HEK293T (cell line): ENCODE data around the gene SAXO1.
"Not testable (repeated sequence)": the region's sequence is repeated elsewhere in the genome, so short reads cannot be mapped to it uniquely, and the experiment has no call there.

Experiments used
- CTCF ChIA-PET: fragments of 350-600 bp; formaldehyde crosslinking; extraction: SDS; loops from one replicate; lab custom pipeline; 2021; ENCODE audit warnings: antibody characterized with exemption, inconsistent platforms; lab: Yijun Ruan, JAX
- POLR2A ChIA-PET: fragments of 350-600 bp; formaldehyde crosslinking; extraction: SDS; loops from one replicate; lab custom pipeline; 2020; ENCODE audit warnings: antibody characterized with exemption, inconsistent platforms; lab: Yijun Ruan, JAX
- DNase-seq: peaks from one replicate; pipeline ENCODE4 v3.0.0; 2012; ENCODE audit warnings: mixed read lengths; ENCODE audit errors: extremely low spot score
- ARNT ChIP-seq: fragments of 450-650 bp; IDR thresholded peaks from 2 replicates; pipeline ENCODE4 v1.6.1; 2017; ENCODE audit warnings: mild to moderate bottlenecking
- BHLHE40 ChIP-seq: fragments of 450-650 bp; IDR thresholded peaks from 2 replicates; pipeline ENCODE4 v1.6.1; 2016; ENCODE audit warnings: mild to moderate bottlenecking, moderate library complexity, borderline replicate concordance
- CTBP1 ChIP-seq: fragments of 450-650 bp; IDR thresholded peaks from 2 replicates; pipeline ENCODE4 v1.6.1; 2016; ENCODE audit warnings: borderline replicate concordance
- ELF4 ChIP-seq: fragments of 450-650 bp; IDR thresholded peaks from 2 replicates; pipeline ENCODE4 v1.6.1; 2017; ENCODE audit warnings: antibody characterized with exemption
- FOXA1 ChIP-seq: fragments of 450-650 bp; IDR thresholded peaks from 2 replicates; pipeline ENCODE4 v1.6.1; 2016; ENCODE audit warnings: mild to moderate bottlenecking
- FOXK2 ChIP-seq: fragments of 450-650 bp; IDR thresholded peaks from 2 replicates; pipeline ENCODE4 v1.6.1; 2016; ENCODE audit warnings: mild to moderate bottlenecking
- FOXM1 ChIP-seq: fragments of 450-650 bp; IDR thresholded peaks from 2 replicates; pipeline ENCODE4 v1.6.1; 2017; ENCODE audit warnings: mild to moderate bottlenecking, borderline replicate concordance
- HDGF ChIP-seq: fragments of 450-650 bp; IDR thresholded peaks from 2 replicates; pipeline ENCODE4 v1.6.1; 2017; ENCODE audit warnings: antibody characterized with exemption, borderline replicate concordance
- L3MBTL2 ChIP-seq: fragments of 450-650 bp; conservative IDR thresholded peaks from 2 replicates; pipeline ENCODE4 v1.6.1; 2016; ENCODE audit warnings: mild to moderate bottlenecking
- LEF1 ChIP-seq: fragments of 450-650 bp; IDR thresholded peaks from 2 replicates; pipeline ENCODE4 v1.6.1; 2017; ENCODE audit warnings: mild to moderate bottlenecking, borderline replicate concordance
- NFRKB ChIP-seq: fragments of 450-650 bp; IDR thresholded peaks from 2 replicates; pipeline ENCODE4 v1.6.1; 2016; ENCODE audit warnings: mild to moderate bottlenecking, moderate library complexity
- PKNOX1 ChIP-seq: fragments of 450-650 bp; IDR thresholded peaks from 2 replicates; pipeline ENCODE4 v1.6.1; 2016
- SP1 ChIP-seq: fragments of 450-650 bp; IDR thresholded peaks from 2 replicates; pipeline ENCODE4 v1.6.1; 2017
- SUZ12 ChIP-seq: fragments of 450-650 bp; IDR thresholded peaks from 2 replicates; pipeline ENCODE4 v1.6.1; 2016; ENCODE audit warnings: mild to moderate bottlenecking
- TARDBP ChIP-seq: fragments of 450-650 bp; IDR thresholded peaks from 2 replicates; pipeline ENCODE4 v1.6.1; 2016
- ZNF384 ChIP-seq: fragments of 450-650 bp; IDR thresholded peaks from 2 replicates; pipeline ENCODE4 v1.6.1; 2016

SAXO1 gene

GRCh38 chr9:18936094-18936871 is 96.7 kb downstream of the SAXO1 start:
- TF ChIP-seq HDGF (no peak), FOXM1 (no peak), LEF1 (no peak), SUZ12 (no peak), NFRKB (no peak), SP1 (no peak), CTBP1 (no peak), FOXA1 (no peak), FOXK2 (no peak), TARDBP (no peak)
- ChIA-PET POLR2A (no interaction called here), CTCF (no interaction called here)
- no peak for DNase-seq

DNA sequence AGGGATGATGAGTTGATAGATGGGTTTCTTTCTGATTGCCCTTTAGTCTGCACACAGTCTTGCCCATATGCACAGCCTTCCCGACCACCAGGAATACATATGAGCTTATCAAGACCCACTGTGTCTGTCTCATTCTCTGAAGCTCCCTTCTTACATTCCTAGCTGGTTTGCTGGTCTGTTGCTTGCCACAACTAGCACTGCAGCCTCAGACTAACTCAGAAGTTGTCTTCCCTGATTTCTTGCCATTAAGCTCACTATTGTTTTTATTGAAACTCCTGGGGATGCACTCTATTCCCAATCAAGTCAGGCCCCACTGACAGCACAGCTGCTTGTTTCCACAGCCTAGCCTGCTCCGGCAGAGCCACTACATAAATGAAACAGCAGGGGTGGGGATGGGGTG is 97.5 kb downstream of the SAXO1 start:
- POLR2A ChIA-PET: no interaction called here
- DNase-seq: no peak
- CTCF ChIA-PET: no interaction called here
- TF ChIP-seq ARNT: no peak
- TF ChIP-seq BHLHE40: no peak
- TF ChIP-seq HDGF: no peak
- TF ChIP-seq ELF4: no peak
- no peak for TF ChIP-seq SP1

DNA sequence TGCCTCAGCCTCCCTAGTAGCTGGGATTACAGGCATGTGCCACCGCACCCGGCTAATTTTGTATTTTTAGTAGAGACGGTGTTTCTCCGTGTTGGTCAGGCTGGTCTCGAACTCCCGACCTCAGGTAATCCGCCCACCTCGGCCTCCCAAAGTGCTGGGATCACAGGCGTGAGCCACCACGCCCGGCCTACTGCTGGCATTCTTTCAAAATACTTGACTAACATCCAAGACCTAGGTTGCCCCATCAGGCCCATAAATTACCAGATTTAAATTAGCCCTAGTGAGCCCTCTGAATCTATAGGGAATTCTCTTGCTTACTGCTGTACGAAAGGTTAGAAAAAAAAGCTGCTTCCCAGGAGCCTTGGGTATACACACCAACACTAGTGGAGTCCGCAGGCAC is 102.4 kb downstream of the SAXO1 start:
- DNase-seq, POLR2A ChIA-PET, CTCF ChIA-PET: not testable (repeated sequence)

DNA sequence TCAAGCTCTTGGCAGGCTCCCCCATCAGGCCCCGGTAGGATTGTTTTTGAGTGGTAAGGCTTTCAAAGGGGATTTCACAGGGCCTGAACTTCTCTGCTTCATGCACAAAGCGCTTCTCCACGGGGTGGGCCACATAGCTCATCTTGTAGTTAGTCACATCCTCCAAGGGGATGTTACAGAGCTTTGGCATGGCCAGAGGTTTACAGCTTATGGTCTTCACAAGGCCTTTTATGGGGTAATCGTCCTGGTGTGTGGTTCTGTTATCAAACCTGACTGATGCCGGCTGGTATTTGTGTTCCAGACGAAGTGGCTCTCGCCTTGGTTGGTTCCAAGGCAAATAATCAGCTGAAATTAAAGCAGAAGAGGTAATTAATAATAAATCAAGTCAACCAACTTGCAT is 104.3 kb downstream of the SAXO1 start:
- POLR2A ChIA-PET: no interaction called here
- TF ChIP-seq TARDBP (no peak), BHLHE40 (no peak), ZNF384 (no peak), ARNT (no peak), PKNOX1 (no peak), FOXA1 (no peak), CTBP1 (no peak), SP1 (no peak), SUZ12 (no peak), ELF4 (no peak), LEF1 (no peak)
- CTCF ChIA-PET: no interaction called here
- DNase-seq: no peak

- ChIA-PET CTCF (no interaction called here), POLR2A (no interaction called here)
- DNase-seq: no peak
- TF ChIP-seq LEF1 (no peak), FOXK2 (no peak), HDGF (no peak), NFRKB (no peak), ARNT (no peak), PKNOX1 (no peak)
These were observed 106.5 kb downstream of the SAXO1 start for GRCh38 chr9:18926513-18926912.

DNA sequence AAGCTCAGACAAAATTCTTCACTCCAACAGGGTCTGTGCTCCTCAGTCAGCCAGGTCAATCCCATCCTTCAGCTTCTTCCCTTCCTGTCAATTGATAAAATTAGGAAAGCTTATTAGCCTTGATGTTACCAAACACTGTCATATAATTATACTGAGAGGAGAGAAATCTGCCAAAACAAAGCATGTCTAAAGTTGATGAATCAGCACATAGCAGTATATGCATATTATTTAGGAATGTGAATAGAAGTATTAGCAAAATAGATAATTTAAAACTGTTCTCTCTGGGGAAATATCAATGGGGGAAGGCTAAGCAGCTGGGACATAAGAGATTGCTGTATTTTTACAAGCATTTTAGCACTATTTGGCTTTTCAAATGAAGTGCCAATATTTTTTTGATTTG is 107.1 kb downstream of the SAXO1 start:
- DNase-seq: no peak
- ChIA-PET POLR2A (no interaction called here), CTCF (no interaction called here)
- TF ChIP-seq BHLHE40 (no peak), FOXM1 (no peak), LEF1 (no peak), ELF4 (no peak), HDGF (no peak)

GRCh38 chr9:18923671-18924430 is 109.2 kb downstream of the SAXO1 start:
- POLR2A ChIA-PET: no interaction called here
- DNase-seq: no peak
- TF ChIP-seq SUZ12: no peak
- no peak for TF ChIP-seq ARNT
- TF ChIP-seq PKNOX1: no peak
- TF ChIP-seq HDGF: no peak
- TF ChIP-seq L3MBTL2: no peak
- no peak for TF ChIP-seq TARDBP
- no peak for TF ChIP-seq NFRKB
- no peak for TF ChIP-seq LEF1
- no peak for TF ChIP-seq CTBP1
- TF ChIP-seq ELF4: no peak
- no peak for TF ChIP-seq BHLHE40
- TF ChIP-seq SP1: no peak
- TF ChIP-seq FOXK2: no peak
- no peak for TF ChIP-seq FOXA1
- no peak for TF ChIP-seq FOXM1
- no peak for TF ChIP-seq ZNF384
- CTCF ChIA-PET: interaction anchor here (0.6 kb wide), 1 partner anchor 102 kb away, joined by 3 read pairs; no protein-coding TSS in a partner anchor
